GM08714 (cell line): ENCODE results near the gene CEP170.

ENCODE experiments used
- H3K4me3 ChIP-seq: fragments of 200-500 bp; sonication (Bioruptor generic); 2 replicates; pipeline ENCODE4 v1.5.1; 2014; ENCODE audit warnings: mild to moderate bottlenecking, low read length, inconsistent platforms
- ZNF274 ChIP-seq: IDR thresholded peaks from 2 replicates; pipeline ENCODE4 v1.6.1; 2012; ENCODE audit warnings: mild to moderate bottlenecking, low read depth, low read length

Gene CEP170

GRCh38 chr1:243256590-243256989, 1.5 kb upstream of the CEP170 start:
- peak overlapping the region; percentile 83 for H3K4me3 ChIP-seq
- no peak for TF ChIP-seq ZNF274

DNA sequence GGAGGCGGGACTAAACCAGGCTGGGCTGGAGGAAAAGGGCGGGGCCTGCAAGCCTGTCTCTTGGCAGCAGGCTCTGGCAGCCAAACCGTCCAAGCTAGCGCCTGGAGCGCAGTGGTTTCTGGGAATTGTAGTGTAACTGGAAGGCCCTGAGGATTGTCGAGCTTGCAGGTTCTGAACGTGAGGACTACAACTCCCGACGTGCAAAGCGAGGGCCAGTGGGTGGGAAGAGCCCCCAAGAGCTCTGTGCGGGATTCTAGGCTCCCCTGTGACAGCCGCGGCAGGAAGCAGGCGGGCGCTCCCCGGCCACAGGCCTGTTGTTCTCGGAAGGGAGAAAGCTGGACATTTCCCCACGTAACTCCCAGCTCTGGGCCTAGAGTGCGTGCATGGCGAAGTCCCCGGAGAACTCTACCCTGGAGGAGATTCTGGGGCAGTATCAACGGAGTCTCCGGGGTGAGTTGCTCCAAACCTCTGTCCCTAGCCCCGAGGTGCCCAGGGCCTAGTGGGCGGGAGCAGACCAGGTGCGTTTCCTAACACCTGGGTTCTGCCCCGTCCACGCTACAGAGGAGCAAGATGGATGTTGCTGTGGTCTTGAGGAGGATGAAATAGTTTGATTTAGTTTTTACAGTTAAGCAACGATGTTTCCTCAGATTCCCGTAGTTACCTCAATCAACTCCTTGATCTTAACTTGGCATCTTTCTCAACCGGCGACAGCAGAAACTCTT, 871 bp upstream of the CEP170 start, which contains the start of gene SDCCAG8:
SDCCAG8 (plus strand) TSS at position 251 of the 722 bp plus-strand sequence; CDS start at position 384, 133 bp downstream.
- no peak for TF ChIP-seq ZNF274
- peak within 1 kb of the TSS; percentile 91 for H3K4me3 ChIP-seq

DNA sequence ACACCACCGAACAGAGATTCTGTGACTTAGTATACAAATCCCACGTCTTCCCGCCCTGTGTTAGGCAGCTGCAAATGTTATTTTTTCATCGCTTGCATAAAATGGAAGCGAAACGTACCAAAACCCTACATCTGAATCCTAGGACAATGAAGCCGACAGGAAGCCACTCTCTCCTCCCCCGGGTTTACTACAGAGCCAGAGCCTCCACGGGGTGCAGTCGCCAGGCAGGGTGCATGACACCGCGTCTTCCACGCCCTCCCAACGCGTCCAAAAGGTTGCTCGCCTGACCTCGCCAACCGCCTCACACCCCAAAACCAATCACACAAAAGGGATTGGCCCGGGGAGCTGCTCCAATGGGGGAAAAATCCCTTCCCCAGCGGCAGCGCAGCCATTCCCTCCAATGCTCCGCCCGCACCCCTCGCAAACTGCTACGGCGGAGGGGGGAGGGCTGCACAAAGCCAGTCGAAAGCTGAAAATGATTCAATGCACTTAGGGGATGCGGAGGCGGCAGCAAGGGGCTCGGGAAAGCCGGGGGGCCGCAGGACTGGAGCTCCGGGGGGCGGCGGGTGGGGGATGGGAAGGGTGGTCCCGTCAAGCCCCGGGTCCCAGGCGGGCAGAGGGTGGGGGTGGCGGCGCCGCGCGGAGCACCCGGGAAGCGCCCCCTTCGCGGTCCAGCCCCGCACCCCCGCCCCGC, 701 bp downstream of the CEP170 start:
- no peak for TF ChIP-seq ZNF274
- peak overlapping the region; percentile 91 for H3K4me3 ChIP-seq

GRCh38 chr1:243253926-243254232, 1.2 kb downstream of the CEP170 start:
- no peak for TF ChIP-seq ZNF274
- peak overlapping the region; percentile 91 for H3K4me3 ChIP-seq

DNA sequence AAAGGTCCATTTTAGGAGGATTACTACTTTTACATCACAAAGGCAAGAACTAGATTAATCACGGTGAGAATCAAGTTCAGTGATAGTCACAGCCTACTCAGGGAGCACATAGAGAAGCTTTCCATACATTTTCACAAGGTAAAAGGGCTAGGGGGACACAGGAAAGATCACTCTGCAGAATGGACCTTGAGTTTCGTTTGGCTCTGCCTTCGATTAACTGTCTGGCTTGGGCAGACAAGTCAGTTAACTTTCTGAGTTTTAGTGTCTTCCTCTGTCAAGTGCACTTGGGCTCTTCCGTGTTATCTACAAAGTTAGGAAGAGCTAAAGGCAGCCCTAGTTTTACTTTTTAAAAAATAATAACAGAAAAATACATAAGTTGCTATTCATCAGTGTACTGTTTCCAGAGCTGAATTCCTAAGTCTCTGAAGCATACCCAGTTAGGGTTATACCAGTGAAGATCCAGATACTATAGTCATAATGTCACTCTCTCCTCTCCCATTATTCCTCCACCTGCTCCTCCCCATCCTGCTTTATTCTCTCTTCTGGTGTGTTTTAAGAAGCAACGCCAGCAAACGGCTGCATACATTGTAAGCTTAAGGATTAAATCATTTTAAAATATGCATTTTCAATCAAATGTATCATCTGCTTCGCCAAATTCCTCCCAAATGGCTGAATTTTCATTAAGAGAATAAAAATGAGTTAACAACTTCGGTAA, 1.7 kb downstream of the CEP170 start:
- TF ChIP-seq ZNF274 = no peak
- H3K4me3 ChIP-seq = peak overlapping the region; percentile 91

DNA sequence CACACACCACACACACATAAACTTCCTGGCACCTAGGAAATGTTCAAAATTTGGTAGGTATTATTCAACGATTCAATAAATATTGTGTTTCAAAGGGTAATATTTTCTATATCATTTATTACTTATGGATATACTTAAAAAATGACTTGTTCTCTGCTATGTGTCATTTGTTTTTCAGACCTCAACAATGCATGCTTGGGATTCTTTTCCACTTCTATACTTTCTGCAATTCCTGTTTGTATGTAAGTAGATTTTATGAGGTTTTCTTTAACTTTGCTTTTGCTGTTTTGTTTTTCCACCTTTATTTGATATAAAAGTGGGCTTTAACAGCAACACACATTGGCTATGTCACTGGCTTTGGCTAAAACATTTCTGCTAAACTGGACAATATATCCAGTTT, 3.5 kb downstream of the CEP170 start:
- TF ChIP-seq ZNF274 = no peak
- H3K4me3 ChIP-seq = no peak overlapping the region

DNA sequence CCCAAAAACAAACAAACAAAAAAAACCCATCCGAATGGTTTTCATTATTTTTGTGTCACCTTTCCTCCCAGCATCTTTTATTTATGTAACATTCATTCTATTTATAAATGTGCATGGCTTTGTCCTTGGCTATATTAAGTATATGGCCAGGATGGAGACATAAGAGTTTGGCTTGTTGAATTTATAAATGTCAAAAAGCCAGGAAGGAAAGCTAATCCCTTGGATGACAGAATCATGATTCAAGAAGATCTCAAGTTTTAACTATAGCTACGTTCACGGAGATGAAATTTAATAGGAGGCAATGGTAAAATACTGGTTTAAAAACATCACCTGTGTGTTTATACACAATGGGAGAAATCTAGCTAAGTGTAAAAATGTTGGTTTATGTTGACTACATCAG, 5.0 kb downstream of the CEP170 start:
- no peak for TF ChIP-seq ZNF274
- no peak overlapping the region for H3K4me3 ChIP-seq

- no peak for TF ChIP-seq ZNF274
- H3K4me3 ChIP-seq = no peak overlapping the region
These were observed 5.9 kb downstream of the CEP170 start for GRCh38 chr1:243249214-243249613.

DNA sequence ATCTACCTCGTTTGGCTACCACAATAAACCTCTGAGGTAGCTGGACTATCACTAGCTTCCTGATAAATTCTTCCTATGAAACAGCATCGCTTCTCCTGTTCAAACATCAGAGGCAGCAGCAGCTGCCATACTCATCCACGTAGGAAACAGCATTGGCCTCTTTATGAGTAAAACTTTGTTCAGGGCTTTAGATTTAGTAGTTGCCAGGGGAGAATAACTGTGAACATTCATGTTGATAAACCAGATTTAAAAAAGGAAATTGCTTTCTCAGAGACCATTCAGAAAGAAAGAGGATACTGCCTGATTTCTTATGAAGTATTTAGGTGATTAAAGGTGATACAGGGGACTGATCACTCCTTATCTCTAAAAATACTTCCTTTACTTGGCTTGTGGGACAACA, 7.2 kb downstream of the CEP170 start:
- no peak for TF ChIP-seq ZNF274
- H3K4me3 ChIP-seq = no peak overlapping the region

GRCh38 chr1:243246916-243247315, 8.2 kb downstream of the CEP170 start:
- no peak overlapping the region for H3K4me3 ChIP-seq
- no peak for TF ChIP-seq ZNF274

GRCh38 chr1:243244432-243244841, 10.6 kb downstream of the CEP170 start:
- no peak for TF ChIP-seq ZNF274
- no peak overlapping the region for H3K4me3 ChIP-seq

- H3K4me3 ChIP-seq = peak overlapping the region; percentile 57
- TF ChIP-seq ZNF274 = no peak
These were observed 18.4 kb downstream of the CEP170 start for GRCh38 chr1:243236604-243237252.

- no peak for TF ChIP-seq ZNF274
- H3K4me3 ChIP-seq = no peak overlapping the region
These were observed 20.0 kb downstream of the CEP170 start for GRCh38 chr1:243234978-243235647.

DNA sequence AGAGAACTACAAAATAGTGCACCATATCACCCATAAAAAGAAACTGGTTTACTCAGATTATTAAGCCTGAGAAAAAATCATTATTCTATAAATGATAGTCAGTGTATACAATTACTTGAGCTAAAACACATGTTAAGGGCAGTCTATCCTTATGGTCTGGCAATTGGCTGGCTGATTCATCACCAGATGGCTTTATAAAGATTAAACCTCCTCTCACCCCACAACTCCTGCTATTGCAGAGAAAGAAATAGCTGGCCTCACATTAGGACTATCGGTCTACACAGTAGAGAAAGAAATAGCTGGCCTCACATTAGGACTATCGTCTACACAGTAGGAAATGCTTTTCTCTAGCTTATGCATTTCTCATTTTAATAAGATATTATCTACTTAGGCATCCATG, 21.2 kb downstream of the CEP170 start:
- H3K4me3 ChIP-seq = no peak overlapping the region
- TF ChIP-seq ZNF274 = no peak

DNA sequence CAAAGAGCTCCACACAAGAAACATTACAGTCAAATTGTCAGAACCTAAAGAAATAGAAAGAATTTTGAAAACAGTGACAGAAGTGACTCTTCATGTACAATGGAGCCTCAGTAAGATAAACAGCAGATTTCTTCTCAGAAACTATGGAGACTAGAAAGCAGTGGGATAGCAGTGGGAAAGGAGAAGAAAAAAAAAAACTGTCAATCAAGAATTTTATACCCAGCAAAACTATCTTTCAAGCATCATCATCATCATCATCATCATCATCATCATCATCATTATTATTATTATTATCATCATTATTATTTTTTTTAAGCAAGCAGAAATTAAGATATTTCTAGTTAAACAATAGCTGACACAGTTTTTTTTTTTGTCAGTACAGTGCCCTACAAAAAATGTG, 24.2 kb downstream of the CEP170 start:
- no peak for TF ChIP-seq ZNF274
- no peak overlapping the region for H3K4me3 ChIP-seq
